ENCODE measurements around the gene MED13. TPM values are rescaled to one million over a fixed set of nuclear protein-coding genes. Genes with fewer than 3 reads are reported as not detected.
"Not testable (repeated sequence)": the region's sequence is repeated elsewhere in the genome, so short reads cannot be mapped to it uniquely, and the experiment has no call there.

The MED13 gene
- polyA plus RNA-seq, 5 donors: 28.2 to 57.5 (median 53.7) TPM

DNA sequence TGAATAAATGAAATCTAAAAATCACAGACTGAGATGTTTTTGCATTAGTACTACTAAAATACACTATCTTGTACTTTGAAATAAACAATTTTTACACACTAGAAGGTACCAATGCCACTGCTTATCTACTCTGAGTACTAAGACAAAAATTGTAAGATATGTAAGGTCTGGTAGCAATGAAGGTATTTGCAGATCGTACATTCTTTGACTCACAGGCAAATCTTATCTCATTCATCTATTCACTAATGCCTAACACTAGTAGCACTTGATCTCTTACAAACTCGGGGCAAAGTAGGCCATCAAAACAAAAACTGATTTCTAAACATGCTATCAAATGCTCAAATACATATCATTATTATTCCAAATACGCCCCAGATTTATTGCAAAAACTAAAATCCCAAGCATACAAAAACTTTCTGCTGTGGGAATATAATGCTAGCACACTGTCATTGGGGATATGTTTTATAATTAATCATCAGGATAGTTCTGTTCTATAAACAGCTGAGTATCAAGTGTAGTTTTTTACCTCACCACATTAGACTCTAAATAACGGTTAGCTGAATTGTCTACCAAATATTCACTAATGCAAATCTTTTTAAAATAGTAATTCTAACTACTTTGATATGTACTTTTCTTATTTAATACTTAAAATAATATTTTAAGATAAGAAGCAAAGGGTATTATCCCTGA lies 68.0 kb downstream of the MED13 start:
- no peak for DNase-seq

GRCh38 chr17:61989509-61989908 lies 75.6 kb downstream of the MED13 start:
- DNase-seq: no peak

- no peak for DNase-seq
Observed at GRCh38 chr17:61986898-61987297, 78.2 kb downstream of the MED13 start.

DNA sequence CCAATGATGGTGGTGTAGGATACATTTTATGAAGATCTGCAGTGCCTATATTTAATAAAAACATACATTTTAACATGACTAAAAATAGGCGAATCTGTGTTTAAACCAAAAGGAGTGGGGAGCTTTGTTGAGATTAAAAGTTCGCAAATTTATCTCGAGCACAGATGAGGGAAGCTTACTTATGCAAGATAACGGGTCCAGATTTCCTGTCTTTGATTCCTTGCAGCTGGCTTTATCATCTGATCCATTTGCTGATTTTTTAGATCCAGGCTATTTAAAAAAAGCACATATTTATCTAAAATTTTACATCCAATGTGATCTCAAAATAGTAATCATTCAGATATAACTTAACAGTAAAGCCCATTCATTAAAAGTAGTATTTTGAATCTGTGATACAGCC lies 80.3 kb downstream of the MED13 start:
- DNase-seq: peak; percentile 18 to 20

DNA sequence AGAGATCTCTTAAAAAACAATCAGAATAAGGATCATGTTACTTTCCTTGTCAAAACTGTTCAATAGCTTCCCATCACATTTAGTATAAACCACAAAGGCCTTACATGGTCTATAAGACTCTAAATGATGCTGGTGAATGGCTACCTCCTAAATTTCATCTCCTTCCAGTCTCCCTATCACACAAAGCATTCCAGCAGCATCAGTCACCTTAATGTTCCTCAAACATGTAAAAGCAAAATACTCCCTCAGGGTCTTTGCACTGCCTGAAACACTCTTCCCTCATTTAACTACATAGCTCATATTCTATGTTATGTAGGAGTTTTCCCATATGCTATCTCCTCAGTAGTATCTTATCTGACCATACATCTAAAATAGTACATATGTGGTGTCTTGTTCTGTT lies 83.8 kb downstream of the MED13 start:
- DNase-seq: no peak

GRCh38 chr17:61980535-61980934 lies 84.5 kb downstream of the MED13 start:
- DNase-seq: no peak

DNA sequence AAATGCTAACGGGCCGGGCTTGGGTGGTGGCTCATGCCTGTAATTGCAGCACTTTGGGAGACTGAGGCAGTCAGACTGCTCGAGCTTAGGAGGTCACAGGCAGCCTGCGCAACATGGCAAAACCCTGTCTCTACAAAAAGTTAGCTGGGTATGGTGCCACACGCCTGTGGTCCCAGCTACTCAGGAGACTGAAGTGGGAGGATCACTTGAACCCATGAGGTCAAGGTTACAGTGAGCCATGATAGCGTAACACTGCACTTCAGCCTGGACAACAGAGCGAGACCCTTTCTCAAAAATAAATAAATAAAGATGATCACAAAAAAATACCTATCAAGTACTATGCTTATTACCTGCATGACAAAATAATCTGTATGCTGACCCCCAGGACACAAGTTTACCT lies 91.0 kb downstream of the MED13 start:
- DNase-seq: no peak

DNA sequence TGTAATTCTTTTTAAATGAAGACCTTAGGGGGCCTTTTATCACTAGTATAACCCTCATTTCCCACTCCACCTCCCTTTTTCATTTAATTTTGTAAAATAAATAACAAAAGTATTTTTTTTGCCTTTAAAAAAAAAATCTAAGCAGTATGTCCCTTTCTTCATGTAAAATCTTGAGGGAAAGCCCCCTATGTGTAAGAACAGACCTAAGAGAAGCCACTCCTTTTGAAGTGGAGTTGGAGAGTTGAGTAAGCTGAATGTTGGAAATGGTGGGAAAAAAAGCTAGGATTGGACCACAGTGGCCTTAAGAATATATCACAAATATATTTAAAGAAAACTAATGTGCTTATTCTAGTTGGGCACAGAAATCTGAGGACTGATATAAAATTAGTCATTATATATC lies 92.8 kb downstream of the MED13 start:
- DNase-seq: no peak

DNA sequence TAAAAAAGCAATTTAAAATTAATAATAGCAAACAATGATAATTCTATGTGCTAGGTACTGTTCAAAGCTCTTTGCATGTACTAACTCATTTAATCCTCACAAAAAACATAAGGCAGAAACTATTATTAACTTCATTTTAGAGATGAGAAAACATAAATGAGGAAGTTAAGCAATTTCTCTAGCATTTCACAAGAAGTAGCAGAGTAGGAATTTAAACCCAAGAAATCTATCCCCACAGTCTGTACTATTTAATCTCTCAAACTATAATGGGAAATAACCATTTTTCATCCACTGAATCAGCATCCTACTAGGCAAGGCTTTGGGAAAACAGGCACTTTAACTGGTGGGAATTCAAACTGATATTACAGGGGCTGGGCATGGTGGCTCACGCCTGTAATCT lies 95.0 kb downstream of the MED13 start:
- DNase-seq: no peak

DNA sequence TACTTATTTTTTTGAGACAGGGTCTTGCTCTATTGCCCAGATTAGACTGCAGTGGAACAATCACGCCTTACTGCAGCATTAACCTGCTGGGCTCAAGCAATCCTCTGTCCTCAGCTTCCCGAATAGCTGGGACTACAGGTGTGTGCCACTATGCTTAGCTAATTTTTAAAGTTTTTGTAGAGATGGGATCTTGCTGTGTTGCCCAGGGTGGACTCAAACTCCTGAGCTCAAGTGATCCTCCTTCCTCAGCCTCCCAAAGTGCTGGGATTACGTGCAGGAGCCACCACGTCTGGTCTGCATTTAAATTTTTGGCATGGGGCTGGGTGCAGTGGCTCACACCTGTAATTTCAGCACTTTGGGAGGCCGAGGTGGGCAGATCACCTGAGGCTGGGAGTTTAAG lies 96.3 kb downstream of the MED13 start:
- DNase-seq: no peak

DNA sequence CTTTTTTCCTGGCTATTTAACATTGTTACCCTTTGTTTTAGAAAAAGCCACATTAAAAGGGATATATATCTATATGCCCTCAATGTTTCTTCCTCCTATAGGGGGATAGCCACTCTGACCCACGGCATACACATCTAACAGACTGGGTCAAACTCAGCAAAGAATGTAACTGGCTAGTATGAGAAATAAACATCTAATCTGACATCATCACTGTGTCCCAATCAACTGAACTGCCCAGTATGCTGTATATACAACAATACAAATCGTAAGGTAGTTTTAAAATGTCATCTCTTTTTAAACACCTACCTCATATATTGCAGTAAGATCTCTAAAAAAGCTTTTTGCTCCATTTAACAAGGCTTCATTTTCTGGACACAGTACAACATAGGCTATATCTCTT lies 97.3 kb downstream of the MED13 start:
- DNase-seq: no peak

- peak; percentile 30 to 39 for DNase-seq
Observed at GRCh38 chr17:61966191-61966590, 98.9 kb downstream of the MED13 start.

GRCh38 chr17:61955619-61956018 lies 109.5 kb downstream of the MED13 start:
- DNase-seq: no peak

DNA sequence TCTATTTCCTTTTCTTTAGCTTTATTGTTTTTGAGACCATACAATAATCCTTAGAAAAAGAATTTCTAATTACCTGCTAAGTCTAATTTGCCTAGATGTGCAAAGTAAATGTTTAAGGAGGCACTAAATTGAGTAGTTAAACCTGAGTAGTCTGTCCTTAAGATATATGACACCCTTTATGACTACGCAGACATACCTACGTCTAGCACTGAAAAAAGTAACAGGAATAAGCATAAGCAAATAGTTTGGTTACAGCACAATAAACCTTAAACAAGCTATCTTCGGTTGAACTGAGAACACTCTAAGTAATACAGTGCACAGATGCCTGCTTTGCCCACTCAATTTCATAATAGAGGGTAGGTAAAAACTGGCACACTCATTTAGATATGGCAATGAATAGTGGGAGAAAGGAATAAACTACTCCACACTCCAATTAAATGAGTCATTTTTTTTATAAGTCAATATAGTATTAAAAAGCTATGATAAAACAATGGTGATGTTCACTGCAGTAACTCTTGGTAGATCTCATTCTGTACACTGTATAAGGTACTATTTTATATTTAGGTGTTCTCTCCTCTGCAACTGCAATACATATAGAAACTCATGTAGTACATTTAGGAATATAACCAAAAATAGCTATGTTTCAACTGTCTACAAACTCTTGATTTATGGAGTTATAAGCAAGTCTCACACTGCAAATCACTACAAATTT lies 117.6 kb downstream of the MED13 start:
- no peak for DNase-seq

GRCh38 chr17:61946359-61946758 lies 118.7 kb downstream of the MED13 start:
- no peak for DNase-seq

- DNase-seq: no peak
Observed at GRCh38 chr17:61943117-61943516, 122.0 kb downstream of the MED13 start.

GRCh38 chr17:61942085-61942484 lies 123.0 kb downstream of the MED13 start:
- no peak for DNase-seq

- no peak for DNase-seq
Observed at GRCh38 chr17:61928101-61928436, 137.0 kb downstream of the MED13 start.

DNA sequence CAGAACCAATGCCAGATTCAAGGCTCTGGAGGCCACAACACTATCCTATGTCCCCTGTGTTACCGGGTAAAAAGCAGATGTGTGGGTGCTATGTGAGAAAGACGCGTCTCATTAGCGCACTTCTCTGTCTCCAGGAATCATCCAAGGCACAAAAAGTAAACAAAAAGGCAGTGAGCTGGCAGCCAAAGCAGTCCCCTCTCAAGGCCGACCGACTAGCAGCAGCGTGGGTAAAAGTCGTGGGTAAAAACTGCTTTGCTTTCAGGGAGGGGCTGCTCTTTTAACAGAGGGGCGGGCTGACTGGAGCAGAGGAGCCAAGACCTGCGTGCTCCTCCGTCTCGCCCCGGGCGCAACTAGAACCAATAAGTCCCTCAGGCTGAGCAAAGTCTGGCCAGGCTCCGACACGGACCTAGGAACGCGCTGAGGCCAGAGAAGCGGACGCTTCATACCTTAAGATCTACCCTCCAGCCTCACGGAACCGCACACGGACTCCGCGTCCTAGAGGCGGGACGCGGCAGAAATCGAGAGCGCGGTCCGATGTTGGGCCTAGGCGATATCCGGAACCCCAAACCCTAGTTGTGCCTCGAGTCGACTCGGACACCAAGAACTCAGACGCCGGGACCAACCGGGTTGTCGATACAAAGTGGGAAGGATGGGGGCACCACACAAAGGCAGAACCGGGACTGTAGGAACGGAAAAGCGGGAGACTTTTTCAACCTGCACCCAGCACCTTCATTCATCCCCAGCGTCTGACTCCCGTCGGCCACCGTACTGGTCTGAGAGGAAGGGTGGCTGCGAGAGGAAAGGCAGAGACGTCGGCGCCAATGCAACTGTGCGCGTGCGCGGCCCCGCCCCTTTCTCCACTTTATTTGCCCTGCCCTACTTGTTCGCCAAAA lies 137.6 kb downstream of the MED13 start, which contains the start of gene INTS2:
TSS of gene INTS2 (minus strand) at position 775 of the 893 bp plus-strand sequence. CDS start 1,338 bp downstream, outside the sequence.
- peak; percentile 93 for DNase-seq

GRCh38 chr17:61926826-61927207 lies 138.3 kb downstream of the MED13 start:
- no peak for DNase-seq

GRCh38 chr17:61915162-61915561 lies 149.9 kb downstream of the MED13 start:
- not testable (repeated sequence) for DNase-seq

DNA sequence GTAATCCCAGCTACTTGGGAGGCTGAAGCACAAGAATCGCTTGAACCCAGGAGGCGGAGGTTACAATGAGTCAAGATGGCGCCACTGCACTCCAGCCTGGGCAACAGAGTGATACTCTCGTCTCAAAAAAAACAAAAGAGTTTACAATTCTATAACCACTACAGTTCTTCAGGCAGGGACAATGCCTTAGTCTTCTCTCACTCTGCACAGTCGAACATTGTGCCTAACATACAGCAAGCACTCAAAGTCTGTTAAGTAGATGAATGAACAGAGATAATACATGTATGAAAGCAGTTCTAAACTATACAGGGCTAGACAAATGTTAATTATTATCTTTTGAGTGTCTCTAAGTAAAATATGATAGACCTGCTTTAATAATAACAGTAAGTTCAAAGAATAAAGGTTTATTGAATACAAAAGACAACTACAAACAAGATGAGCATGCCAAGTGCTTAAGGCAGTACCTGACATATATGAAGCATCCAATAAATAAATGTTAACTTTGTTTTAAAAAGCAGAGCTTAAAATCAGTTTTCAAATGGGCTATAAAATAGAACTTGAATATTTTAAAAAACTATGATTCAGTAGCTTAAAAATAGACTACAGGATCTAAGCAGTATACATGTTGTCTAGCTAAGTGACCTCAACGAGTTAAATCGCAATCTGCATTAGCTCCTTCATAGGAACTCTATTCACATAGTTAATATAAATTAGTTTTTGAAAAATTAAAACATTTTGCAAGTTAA lies 156.6 kb downstream of the MED13 start:
- no peak for DNase-seq

All from right lung (tissue), 5 donors.